HAP-1 (cell line): ENCODE measurements around the gene RPTOR.
A peak's percentile ranks its signal among the peaks of the same experiment; 100 is the strongest.

Source experiments
- DNase-seq, 2 experiments: peaks; one replicate each; pipeline ENCODE4 v3.0.0-alpha.2; 2016 to 2020; ENCODE audit warnings: low spot score in 2 of 2
- H3K27me3 ChIP-seq: fragments of 250-450 bp; sonication (Bioruptor Pico); 2 replicates; pipeline ENCODE4 v1.5.1; 2020; ENCODE audit warnings: low read depth, mild to moderate bottlenecking, moderate library complexity
- H3K36me3 ChIP-seq: fragments of 250-450 bp; sonication (Bioruptor Pico); replicated peaks from 2 replicates; pipeline ENCODE4 v1.5.1; 2020; ENCODE audit warnings: mild to moderate bottlenecking
- H3K4me1 ChIP-seq: fragments of 250-450 bp; sonication (Bioruptor Pico); 2 replicates; pipeline ENCODE4 v1.5.1; 2020; ENCODE audit warnings: mild to moderate bottlenecking
- H3K4me3 ChIP-seq: fragments of 250-450 bp; sonication (Bioruptor Pico); 2 replicates; pipeline ENCODE4 v1.5.1; 2020; ENCODE audit warnings: mild to moderate bottlenecking, moderate library complexity
- H3K9me3 ChIP-seq: fragments of 250-450 bp; sonication (Bioruptor Pico); 2 replicates; pipeline ENCODE4 v1.5.1; 2020; ENCODE audit warnings: mild to moderate bottlenecking, moderate library complexity
- in situ Hi-C: fragments of 300-500 bp; cut with MboI; formaldehyde crosslinking; loops from 3 replicates; pipeline ENCODE4 v1.14.3; 2020; ENCODE audit warnings: low sequenced_read_pairs, inconsistent platforms, mixed read lengths

RPTOR gene

GRCh38 chr17:80980397-80981061 lies 435.9 kb downstream of the RPTOR start:
- no peak for DNase-seq
- no peak overlapping the region for H3K4me3 ChIP-seq
- no peaks in the 10 kb centered on the region; the same call in 1 of the 2 replicates for H3K27me3 ChIP-seq
- H3K36me3 ChIP-seq, result no peaks in the 10 kb centered on the region
- in situ Hi-C loops, result loop anchor here (5.0 to 10.0 kb wide), 2 partner anchors 406 to 553 kb away; no protein-coding TSS in a partner anchor
- no peaks in the 10 kb centered on the region for H3K9me3 ChIP-seq
- no peaks in the 10 kb centered on the region for H3K4me1 ChIP-seq

GRCh38 chr17:80981062-80981902 lies 436.6 kb downstream of the RPTOR start:
- in situ Hi-C loops, result loop anchor here (5.0 to 10.0 kb wide), 2 partner anchors 406 to 554 kb away; no protein-coding TSS in a partner anchor
- DNase-seq, result peak in 1 of 2 experiments; percentile 72
- H3K4me1 ChIP-seq, result no peaks in the 10 kb centered on the region

GRCh38 chr17:80981929-80982425 lies 437.3 kb downstream of the RPTOR start:
- H3K27me3 ChIP-seq, result no peaks in the 10 kb centered on the region; the same call in 1 of the 2 replicates
- H3K4me1 ChIP-seq, result no peaks in the 10 kb centered on the region
- H3K36me3 ChIP-seq, result no peaks in the 10 kb centered on the region
- DNase-seq, result no peak
- no peaks in the 10 kb centered on the region for H3K9me3 ChIP-seq
- H3K4me3 ChIP-seq, result no peak overlapping the region
- in situ Hi-C loops, result loop anchor here (5.0 to 10.0 kb wide), 2 partner anchors 407 to 555 kb away; no protein-coding TSS in a partner anchor

More at GRCh38 chr17:80981062-80981902, 436.6 kb downstream of the RPTOR start:
- no peaks in the 10 kb centered on the region for H3K36me3 ChIP-seq
- peak overlapping the region; percentile 30 for H3K4me3 ChIP-seq
- no peaks in the 10 kb centered on the region for H3K9me3 ChIP-seq
- H3K27me3 ChIP-seq, result no peaks in the 10 kb centered on the region; the same call in 1 of the 2 replicates

DNA sequence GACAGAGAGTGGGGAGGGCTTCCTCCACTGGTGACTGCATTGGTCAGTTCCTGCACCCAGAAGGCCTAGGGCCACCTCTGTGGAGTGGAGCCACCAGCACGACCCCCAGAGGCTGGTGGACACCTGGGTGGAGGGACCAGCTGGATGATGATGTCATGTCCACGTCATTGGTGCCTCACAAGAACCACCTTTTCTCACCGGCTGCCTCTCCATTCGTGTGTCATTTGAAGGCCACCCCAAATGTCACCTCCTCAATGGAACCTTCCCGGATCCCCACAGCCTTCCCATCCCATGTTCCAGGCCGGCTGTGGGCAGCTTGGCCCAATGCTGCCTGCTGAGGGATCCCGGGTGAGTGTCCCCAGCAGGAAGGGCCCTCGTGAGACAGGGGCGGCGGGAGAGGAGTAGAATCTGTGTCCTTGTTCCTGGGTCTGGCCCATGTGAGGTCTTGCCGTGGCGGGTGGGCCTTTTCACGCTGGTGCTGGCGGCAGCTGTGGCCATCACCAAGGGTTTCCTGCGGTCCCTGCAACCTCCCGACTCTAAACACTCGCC lies 437.9 kb downstream of the RPTOR start:
- no peaks in the 10 kb centered on the region; the same call in 1 of the 2 replicates for H3K27me3 ChIP-seq
- H3K36me3 ChIP-seq, result no peaks in the 10 kb centered on the region
- H3K4me3 ChIP-seq, result no peak overlapping the region
- H3K4me1 ChIP-seq, result no peaks in the 10 kb centered on the region
- in situ Hi-C loops, result loop anchor here (5.0 to 10.0 kb wide), 2 partner anchors 408 to 555 kb away; no protein-coding TSS in a partner anchor
- no peaks in the 10 kb centered on the region for H3K9me3 ChIP-seq
- no peak for DNase-seq

DNA sequence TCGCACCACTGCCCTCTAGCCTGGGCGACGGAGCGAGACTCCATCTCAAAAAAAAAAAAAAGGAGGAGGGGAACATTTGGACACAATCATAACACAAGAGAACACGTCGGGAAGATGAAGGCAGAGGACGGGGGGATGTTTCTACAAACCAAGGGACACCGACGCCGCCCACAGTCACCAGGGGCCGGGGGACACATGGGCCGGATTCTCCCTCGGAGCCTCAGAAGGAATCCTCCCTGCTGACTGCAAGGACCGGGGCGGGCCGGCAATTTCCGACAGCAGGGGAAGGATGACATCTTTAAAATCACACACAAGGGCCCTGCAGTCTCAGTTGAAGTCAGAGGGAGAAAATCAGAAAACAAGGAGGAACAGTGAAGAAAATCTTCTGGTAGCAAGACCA lies 438.9 kb downstream of the RPTOR start:
- no peaks in the 10 kb centered on the region; the same call in 1 of the 2 replicates for H3K27me3 ChIP-seq
- no peak overlapping the region for H3K4me3 ChIP-seq
- H3K36me3 ChIP-seq, result no peaks in the 10 kb centered on the region
- no peak for DNase-seq
- H3K9me3 ChIP-seq, result no peaks in the 10 kb centered on the region
- in situ Hi-C loops, result loop anchor here (5.0 to 10.0 kb wide), 2 partner anchors 409 to 556 kb away; no protein-coding TSS in a partner anchor
- no peaks in the 10 kb centered on the region for H3K4me1 ChIP-seq

GRCh38 chr17:80984749-80985148 lies 440.1 kb downstream of the RPTOR start:
- no peak for DNase-seq
- in situ Hi-C loops, result loop anchor here (5.0 to 10.0 kb wide), 2 partner anchors 410 to 557 kb away; no protein-coding TSS in a partner anchor
- no peak overlapping the region for H3K4me3 ChIP-seq

GRCh38 chr17:80986046-80986445 lies 441.4 kb downstream of the RPTOR start:
- H3K36me3 ChIP-seq, result no peaks in the 10 kb centered on the region
- DNase-seq, result no peak
- no peaks in the 10 kb centered on the region for H3K4me1 ChIP-seq
- H3K9me3 ChIP-seq, result no peaks in the 10 kb centered on the region
- H3K4me3 ChIP-seq, result no peak overlapping the region
- in situ Hi-C loops, result loop anchor here (10.0 kb wide), 1 partner anchor 411 kb away; no protein-coding TSS in a partner anchor
- no peaks in the 10 kb centered on the region; the same call in 1 of the 2 replicates for H3K27me3 ChIP-seq

More at GRCh38 chr17:80984749-80985148, 440.1 kb downstream of the RPTOR start:
- Histone ChIP-seq H3K36me3 (no peaks in the 10 kb centered on the region), H3K9me3 (no peaks in the 10 kb centered on the region), H3K4me1 (no peaks in the 10 kb centered on the region), H3K27me3 (no peaks in the 10 kb centered on the region; the same call in 1 of the 2 replicates)

DNA sequence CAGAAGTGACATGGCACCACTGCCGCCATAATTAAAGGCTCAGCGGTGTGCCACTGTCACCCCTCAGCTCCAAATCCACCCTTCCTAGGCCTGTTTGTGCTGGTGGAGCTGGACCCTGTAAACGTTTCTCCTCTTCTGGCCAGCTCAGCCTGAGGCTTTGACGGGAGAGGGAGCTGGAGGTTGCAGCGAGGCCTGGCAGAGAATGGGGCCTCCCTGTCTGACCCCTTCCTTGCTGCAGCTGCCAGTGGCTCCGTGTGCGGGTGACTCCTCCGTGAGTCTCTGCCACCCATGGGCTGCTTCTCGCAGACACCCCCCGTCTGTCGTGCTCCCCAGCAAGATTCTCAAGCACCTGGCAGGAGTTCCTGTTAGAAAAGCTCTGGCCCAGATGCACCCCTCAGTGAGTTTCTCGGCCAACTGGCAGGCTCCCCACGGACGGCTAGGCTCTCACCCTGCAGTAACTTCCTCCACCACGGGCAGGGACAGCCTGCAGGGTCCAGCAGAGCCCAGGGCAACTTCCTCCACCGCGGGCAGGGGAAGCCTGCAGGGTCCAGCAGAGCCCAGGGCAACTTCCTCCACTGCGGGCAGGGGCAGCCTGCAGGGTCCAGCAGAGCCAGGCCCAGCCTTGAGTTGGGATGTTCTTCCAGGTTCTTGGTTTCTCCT lies 442.3 kb downstream of the RPTOR start:
- DNase-seq, result no peak
- Histone ChIP-seq H3K36me3 (no peaks in the 10 kb centered on the region), H3K4me3 (no peak overlapping the region), H3K27me3 (no peaks in the 10 kb centered on the region; the same call in 1 of the 2 replicates), H3K4me1 (no peaks in the 10 kb centered on the region), H3K9me3 (no peaks in the 10 kb centered on the region)
- in situ Hi-C loops, result loop anchor here (10.0 kb wide), 1 partner anchor 412 kb away; no protein-coding TSS in a partner anchor

GRCh38 chr17:80987941-80988461 lies 443.4 kb downstream of the RPTOR start:
- H3K27me3 ChIP-seq, result no peaks in the 10 kb centered on the region; the same call in 1 of the 2 replicates
- in situ Hi-C loops, result loop anchor here (10.0 kb wide), 1 partner anchor 413 kb away; no protein-coding TSS in a partner anchor
- DNase-seq, result no peak
- no peaks in the 10 kb centered on the region for H3K9me3 ChIP-seq
- no peaks in the 10 kb centered on the region for H3K4me1 ChIP-seq
- H3K36me3 ChIP-seq, result no peaks in the 10 kb centered on the region
- H3K4me3 ChIP-seq, result no peak overlapping the region

DNA sequence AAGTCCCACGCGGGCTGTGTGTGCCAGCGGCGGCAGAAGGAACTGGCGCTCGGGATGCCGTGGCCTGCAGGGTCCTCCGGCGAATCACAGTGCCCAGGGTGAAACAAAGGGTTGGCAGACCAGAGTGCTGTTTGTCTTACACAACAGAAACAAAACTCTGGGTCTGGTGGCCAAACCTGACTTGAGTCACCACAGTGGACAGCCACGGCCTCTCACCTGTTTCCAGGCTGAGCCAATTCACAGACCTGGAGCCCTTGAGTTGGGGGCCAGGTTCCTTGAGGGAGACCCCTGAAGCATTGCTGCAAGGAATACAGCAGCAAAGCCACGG lies 444.9 kb downstream of the RPTOR start:
- Histone ChIP-seq H3K36me3 (no peaks in the 10 kb centered on the region), H3K9me3 (no peaks in the 10 kb centered on the region), H3K4me3 (no peak overlapping the region), H3K4me1 (no peaks in the 10 kb centered on the region), H3K27me3 (no peaks in the 10 kb centered on the region)
- in situ Hi-C loops, result loop anchor here (10.0 kb wide), 1 partner anchor 415 kb away; no protein-coding TSS in a partner anchor
- DNase-seq, result no peak

- Histone ChIP-seq H3K36me3 (peaks cover 6% of the 10 kb centered on the region; the same call in 1 of the 2 replicates), H3K9me3 (no peaks in the 10 kb centered on the region), H3K4me3 (peak overlapping the region; percentile 53), H3K27me3 (no peaks in the 10 kb centered on the region), H3K4me1 (no peaks in the 10 kb centered on the region)
- in situ Hi-C loops, result no loop called here
- no peak for DNase-seq
Observed at GRCh38 chr17:80990921-80991644, 446.4 kb downstream of the RPTOR start.

DNA sequence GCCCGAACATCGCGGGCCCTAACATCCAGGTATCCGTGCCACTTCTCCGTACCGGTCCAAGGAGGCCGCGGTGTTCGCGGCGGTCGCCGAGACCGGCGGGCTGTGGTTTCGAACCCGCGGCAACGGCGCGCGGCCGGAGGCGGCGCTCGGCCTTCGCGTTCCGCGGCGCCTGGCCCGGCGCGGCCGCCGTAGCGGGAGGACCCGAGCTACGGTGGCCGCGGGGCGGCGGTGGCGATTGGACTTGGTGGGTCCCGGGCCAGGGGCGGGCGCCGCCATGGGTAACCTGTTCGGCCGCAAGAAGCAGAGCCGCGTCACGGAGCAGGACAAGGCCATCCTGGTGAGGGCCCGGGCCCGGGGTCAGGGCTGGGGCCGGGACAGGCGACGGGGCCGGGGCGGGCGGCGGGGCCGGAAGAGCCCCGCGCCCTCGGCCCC lies 447.0 kb downstream of the RPTOR start, which contains the start of gene CHMP6:
CHMP6 (plus strand) TSS at position 197 of the 432 bp plus-strand sequence; CDS start at position 275, 78 bp downstream.
- no peaks in the 10 kb centered on the region for H3K27me3 ChIP-seq
- H3K9me3 ChIP-seq, result no peaks in the 10 kb centered on the region
- no peaks in the 10 kb centered on the region for H3K4me1 ChIP-seq
- in situ Hi-C loops, result no loop called here
- H3K36me3 ChIP-seq, result peaks cover 10% of the 10 kb centered on the region; the same call in 1 of the 2 replicates
- H3K4me3 ChIP-seq, result peak within 1 kb of the TSS; percentile 53
- peak; percentile 52 to 79 for DNase-seq
